ENCODE data around the gene BAZ2B. TPM values are rescaled to one million over a fixed set of nuclear protein-coding genes. Genes with fewer than 3 reads are reported as not detected.

Gene BAZ2B
- total and polyA plus RNA-seq, 2 donors (not counting 3 experiments of a cell fraction or from before 2014, with no cell fraction given) = 22.1 to 73.8 TPM

- POLR2A ChIA-PET = no interaction called here
- Histone ChIP-seq H2AFZ (ENCODE audit: low read depth, low read length) (no peak overlapping the region), H3K9me1 (replicated peaks; ENCODE audit: control insufficient read depth, extremely low read depth, insufficient read depth, low read length) (no peaks in the 10 kb centered on the region), H3K79me2 (ENCODE audit: control insufficient read depth, insufficient read depth, low read length) (peaks cover 2% of the 10 kb centered on the region), H3K9ac (replicated peaks; ENCODE audit: extremely low read depth, insufficient read depth, low read length) (no peak overlapping the region), H3K4me3 (replicated peaks in 1 of 3; ENCODE audit: insufficient read depth in 1 of 3, low read depth in 1 of 3, low read length in 3 of 3) (no peak overlapping the region), H3K36me3 (ENCODE audit: control insufficient read depth in 2 of 2, extremely low read depth in 1 of 2, insufficient read depth in 2 of 2, low read length in 2 of 2) (no peaks in the 10 kb centered on the region), H3K27me3 (ENCODE audit: control insufficient read depth in 2 of 2, insufficient read depth in 2 of 2, low read length in 2 of 2) (no peaks in the 10 kb centered on the region), H3K4me2 (ENCODE audit: insufficient read depth, low read length) (no peak overlapping the region), H3K9me3 (replicated peaks; ENCODE audit: control insufficient read depth, insufficient read depth, low read length) (no peaks in the 10 kb centered on the region), H3K27ac (ENCODE audit: insufficient read depth, low read depth, low read length) (no peak overlapping the region), H3K4me1 (ENCODE audit: control insufficient read depth, extremely low read depth, insufficient read depth, low read length) (no peaks in the 10 kb centered on the region), H4K20me1 (replicated peaks; ENCODE audit: control insufficient read depth, extremely low read depth, insufficient read depth, low read length) (no peaks in the 10 kb centered on the region)
- intact Hi-C loops (cut with micrococcal nuclease) (no loop called here), dilution Hi-C loops (cut with MboI; ENCODE audit: extremely low pct_ligation_motif_present, low sequenced_read_pairs) (no loop called here)
- CTCF ChIA-PET = no interaction called here
- FAIRE-seq (no peak), DNase-seq (ENCODE audit: low read depth, low spot score) (no peak)
- BruUV-seq (replicated peaks) = no TSS peak
- TF ChIP-seq POLR2AphosphoS5 (IDR thresholded peaks at IDR 0.05; ENCODE audit: insufficient read depth, low read depth, low read length) = no peak
- TF ChIP-seq JUN (IDR thresholded peaks at IDR 0.05; ENCODE audit: borderline replicate concordance, insufficient read depth, insufficient read length, low read depth) = no peak
- TF ChIP-seq EZH2 (IDR thresholded peaks at IDR 0.05; ENCODE audit: borderline replicate concordance, low read depth, low read length, severe bottlenecking) = no peak
- TF ChIP-seq CTCF (IDR thresholded peaks at IDR 0.05; ENCODE audit: extremely low read depth in 1 of 2, insufficient read depth in 1 of 2, low read depth in 1 of 2, low read length in 2 of 2) = no peak
- no peak for TF ChIP-seq MAX (IDR thresholded peaks at IDR 0.05; ENCODE audit: insufficient read depth, insufficient read length)
- TF ChIP-seq FOS (IDR thresholded peaks at IDR 0.05; ENCODE audit: borderline replicate concordance, insufficient read depth, low read length) = no peak
- TF ChIP-seq GATA2 (IDR thresholded peaks at IDR 0.05; ENCODE audit: insufficient read depth, insufficient read length, low read depth, low read length) = no peak
- no peak for TF ChIP-seq POLR2A (IDR thresholded peaks at IDR 0.05; ENCODE audit: low read depth, low read length)
- TF ChIP-seq MYC (IDR thresholded peaks at IDR 0.05; ENCODE audit: low read depth, low read length) = no peak
Observed at GRCh38 chr2:159592441-159592840, 23.9 kb downstream of the BAZ2B start.

All from endothelial cell of umbilical vein (primary cell).